Activated CD4-positive, alpha-beta T cell treated with anti-CD3 and anti-CD28 coated beads, Interleukin-2, amount 10 ng/mL, durations not matched to agents 24 days and 14 days (primary cell): Measurements from ENCODE around the gene LCA5. TPM values are rescaled to one million over a fixed set of nuclear protein-coding genes. Genes with fewer than 3 reads are reported as not detected.
A peak's percentile ranks its signal among the peaks of the same experiment; 100 is the strongest.
"Not testable (repeated sequence)": the region's sequence is repeated elsewhere in the genome, so short reads cannot be mapped to it uniquely, and the experiment has no call there.

Experiments
- DNase-seq: peaks from one replicate; pipeline ENCODE4 v3.0.0; 2022
- H3K27ac Mint-ChIP-seq: one replicate; pipeline ENCODE4 v1.8.0; 2022; ENCODE audit warnings: mild to moderate bottlenecking, mixed read lengths
- H3K27me3 Mint-ChIP-seq: one replicate; pipeline ENCODE4 v1.8.0; 2022; ENCODE audit warnings: mixed read lengths
- H3K36me3 Mint-ChIP-seq: one replicate; pipeline ENCODE4 v1.8.0; 2022; ENCODE audit warnings: low read depth, mild to moderate bottlenecking, mixed read lengths
- H3K4me1 Mint-ChIP-seq: one replicate; pipeline ENCODE4 v1.8.0; 2021; ENCODE audit warnings: mixed read lengths
- H3K4me3 Mint-ChIP-seq: one replicate; pipeline ENCODE4 v1.8.0; 2022; ENCODE audit warnings: mild to moderate bottlenecking, moderate library complexity, mixed read lengths
- H3K9me3 Mint-ChIP-seq: one replicate; pipeline ENCODE4 v1.8.0; 2021; ENCODE audit warnings: mixed read lengths
- intact Hi-C: fragments of 100-400 bp; cut with micrococcal nuclease; formaldehyde crosslinking; loops from one replicate; pipeline ENCODE4 v1.15.1; 2023
- total RNA-seq: library from RNA; stranded (reverse); gene quantifications from 2 replicates; pipeline ENCODE4 v1.2.3, GENCODE V29; 2022

The LCA5 gene
- 0.05 and 0.07 TPM in 2 replicates for total RNA-seq

DNA sequence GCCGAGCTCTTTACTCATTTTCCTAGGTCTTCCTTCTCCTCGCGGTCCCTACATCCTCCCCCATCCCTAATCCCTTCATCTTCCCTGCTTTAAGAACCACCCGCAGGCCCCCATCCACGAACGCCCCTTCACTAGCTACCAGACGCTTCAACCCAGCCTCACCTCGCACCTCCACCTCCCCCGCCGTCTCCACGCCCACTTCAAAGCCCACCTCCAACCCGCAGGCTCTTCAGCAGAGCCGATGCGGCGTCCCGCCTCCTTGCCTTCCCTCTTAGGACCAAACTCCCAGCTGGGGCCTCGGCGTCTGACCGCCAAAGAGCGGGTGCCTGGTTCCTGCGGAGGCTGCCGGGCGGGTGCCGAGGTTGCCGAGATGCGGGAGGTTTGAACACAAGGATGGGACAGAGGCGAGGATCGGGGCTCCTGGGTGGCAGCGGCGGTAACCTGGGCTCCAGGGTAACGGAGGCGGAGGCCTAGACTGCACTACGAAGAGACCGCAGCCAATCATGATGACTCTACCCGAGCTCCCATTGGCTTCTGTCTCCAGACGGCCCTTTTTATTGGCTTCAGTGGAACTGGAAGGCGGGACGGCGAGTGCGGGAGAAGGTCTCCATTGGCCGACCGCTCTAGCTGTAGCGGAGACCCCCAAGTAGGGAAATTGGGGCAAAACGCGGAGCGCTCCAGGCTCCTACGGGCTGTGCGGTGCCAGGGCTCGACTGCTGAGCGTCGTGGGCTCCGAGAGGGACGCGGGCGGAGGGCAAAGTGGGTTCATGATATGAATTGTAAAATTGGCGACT, at the start of gene LCA5:
TSS of gene LCA5 (minus strand) at position 477 of the 794 bp plus-strand sequence. CDS start 18,536 bp downstream, outside the sequence.
- no peak within 1 kb of the TSS for H3K4me3 Mint-ChIP-seq
- H3K4me1 Mint-ChIP-seq = no peaks in the 10 kb centered on the region
- peak; percentile 96 for DNase-seq
- H3K27ac Mint-ChIP-seq = no peak within 1 kb of the TSS
- intact Hi-C loops = loop anchor here (1.0 to 2.0 kb wide), 3 partner anchors 304 to 670 kb away; partner anchors contain the start of genes IRAK1BP1 and PHIP
- H3K9me3 Mint-ChIP-seq = no peaks in the 10 kb centered on the region
- peaks cover 16% of the 10 kb centered on the region for H3K27me3 Mint-ChIP-seq
- H3K36me3 Mint-ChIP-seq = no peaks in the 10 kb centered on the region

DNA sequence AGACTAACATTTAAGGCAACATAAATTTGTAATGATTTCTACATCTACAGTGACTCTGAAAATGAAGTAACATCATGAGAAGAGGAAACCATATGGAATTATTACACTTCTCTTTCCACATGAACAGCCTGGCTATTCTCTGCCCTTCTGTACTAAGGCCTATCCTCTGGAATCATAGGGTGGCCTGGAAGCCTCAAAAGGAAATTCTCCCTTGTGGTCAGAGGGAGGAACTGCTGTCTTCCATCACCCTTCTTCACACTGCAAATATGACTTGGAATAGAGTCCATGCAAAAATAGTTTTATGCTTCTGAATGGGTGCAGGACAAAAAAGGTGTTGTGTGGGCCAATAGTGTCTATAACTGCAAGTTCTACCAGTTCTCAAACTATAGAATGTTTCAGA, 49.3 kb upstream of the LCA5 start:
- intact Hi-C loops = no loop called here
- no peak for DNase-seq
- Mint-ChIP-seq H3K4me1 (no peaks in the 10 kb centered on the region), H3K36me3 (no peaks in the 10 kb centered on the region), H3K9me3 (no peaks in the 10 kb centered on the region), H3K27me3 (peaks cover 2% of the 10 kb centered on the region), H3K4me3 (no peak overlapping the region), H3K27ac (no peak overlapping the region)

DNA sequence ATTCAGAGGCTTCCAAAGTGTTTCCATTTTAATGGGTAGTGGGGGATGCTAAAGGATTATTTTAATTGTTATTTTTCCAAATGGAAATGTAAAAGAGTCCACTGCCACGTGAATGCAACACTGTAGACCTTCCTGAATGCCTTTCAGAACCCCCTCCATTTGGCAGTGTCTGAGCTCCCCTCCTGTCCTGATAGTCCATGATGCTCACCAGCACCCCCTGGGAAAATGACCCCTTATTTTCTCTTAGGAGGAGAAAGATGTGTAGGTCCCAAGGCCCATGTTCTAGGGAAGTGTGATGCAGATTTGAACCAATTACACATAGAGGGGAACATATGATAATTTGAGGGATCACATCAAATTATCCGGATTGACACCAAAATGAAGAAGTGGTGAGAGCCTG, 47.1 kb upstream of the LCA5 start:
- Mint-ChIP-seq H3K27ac (no peak overlapping the region), H3K36me3 (no peaks in the 10 kb centered on the region), H3K4me1 (no peaks in the 10 kb centered on the region), H3K27me3 (no peaks in the 10 kb centered on the region), H3K9me3 (peaks cover 6% of the 10 kb centered on the region), H3K4me3 (no peak overlapping the region)
- intact Hi-C loops = no loop called here
- no peak for DNase-seq

DNA sequence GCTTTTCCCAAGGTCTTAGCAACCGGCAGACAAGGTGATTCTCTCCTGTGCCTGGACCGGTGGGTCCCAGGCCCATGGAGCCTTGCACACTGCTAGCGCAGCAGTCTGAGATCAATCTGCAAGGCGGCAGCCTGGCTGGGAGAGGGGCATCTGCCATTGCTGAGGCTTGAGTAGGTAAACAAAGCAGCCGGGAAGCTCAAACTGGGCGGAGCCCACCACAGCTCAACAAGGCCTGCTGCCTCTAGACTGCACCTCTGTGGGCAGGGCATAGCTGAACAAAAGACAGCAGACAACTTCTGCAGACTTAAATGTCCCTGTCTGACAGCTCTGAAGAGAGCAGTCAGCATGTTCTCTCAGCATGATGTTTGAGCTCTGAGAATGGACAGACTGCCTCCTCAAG, 40.7 kb upstream of the LCA5 start:
- H3K36me3 Mint-ChIP-seq, H3K27ac Mint-ChIP-seq, H3K4me1 Mint-ChIP-seq, DNase-seq, H3K27me3 Mint-ChIP-seq, H3K9me3 Mint-ChIP-seq, H3K4me3 Mint-ChIP-seq, intact Hi-C loops: not testable (repeated sequence)

DNA sequence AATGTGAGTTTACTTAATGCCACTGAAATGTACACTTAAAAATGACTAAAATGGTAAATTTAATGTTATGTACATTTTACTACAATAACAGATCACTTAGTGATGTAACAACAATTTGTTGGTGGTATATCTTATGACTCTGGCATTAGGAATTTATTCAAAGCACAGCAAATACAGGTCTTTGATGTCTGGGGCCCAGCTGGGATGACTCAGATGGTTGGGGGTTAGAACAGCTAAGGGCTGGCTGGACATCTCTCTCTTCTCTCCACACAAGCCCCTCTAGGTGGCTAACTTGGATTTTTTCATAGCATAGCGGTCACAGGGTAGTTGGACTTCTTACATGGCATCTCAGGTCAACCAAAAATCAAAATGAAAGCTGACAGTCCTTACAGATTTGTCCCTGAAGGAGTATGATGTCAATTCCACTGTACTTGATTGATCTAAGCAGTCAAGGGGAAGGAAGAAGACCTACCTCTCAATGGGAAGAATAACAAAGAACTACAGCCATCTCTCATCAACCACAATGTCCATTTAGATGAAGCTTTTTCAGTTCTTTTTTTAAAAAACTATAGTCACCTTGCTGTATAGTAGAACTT, 37.5 kb upstream of the LCA5 start:
- no peaks in the 10 kb centered on the region for H3K36me3 Mint-ChIP-seq
- no peak overlapping the region for H3K27ac Mint-ChIP-seq
- intact Hi-C loops = loop anchor here (5.0 kb wide), 2 partner anchors 238 to 293 kb away; no protein-coding TSS in a partner anchor
- DNase-seq = no peak
- no peak overlapping the region for H3K4me3 Mint-ChIP-seq
- H3K27me3 Mint-ChIP-seq = peaks cover 9% of the 10 kb centered on the region
- H3K9me3 Mint-ChIP-seq = no peaks in the 10 kb centered on the region
- no peaks in the 10 kb centered on the region for H3K4me1 Mint-ChIP-seq

DNA sequence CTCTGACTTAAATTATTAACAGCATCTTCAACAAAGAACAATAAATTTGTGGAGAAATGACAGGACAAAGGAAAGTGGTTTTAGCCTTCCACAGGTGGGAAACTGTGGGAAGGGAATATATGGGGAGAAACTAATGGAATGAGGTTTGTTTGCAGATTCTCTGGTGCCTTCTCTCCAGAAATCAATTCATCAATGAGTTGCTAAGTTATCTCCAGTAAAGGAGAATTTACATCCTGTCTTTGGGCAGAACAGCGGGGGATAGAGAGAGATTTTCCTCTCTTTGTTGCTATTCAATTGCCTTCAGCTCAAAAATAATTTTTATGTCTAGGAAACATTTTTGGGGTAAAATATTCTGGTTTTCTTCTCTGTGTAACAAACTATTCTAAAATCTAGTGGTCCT, 36.9 kb upstream of the LCA5 start:
- Mint-ChIP-seq H3K4me1 (no peaks in the 10 kb centered on the region), H3K27ac (no peak overlapping the region), H3K4me3 (no peak overlapping the region), H3K27me3 (peaks cover 9% of the 10 kb centered on the region), H3K9me3 (no peaks in the 10 kb centered on the region), H3K36me3 (no peaks in the 10 kb centered on the region)
- no peak for DNase-seq
- intact Hi-C loops = loop anchor here (5.0 kb wide), 2 partner anchors 238 to 293 kb away; no protein-coding TSS in a partner anchor

DNA sequence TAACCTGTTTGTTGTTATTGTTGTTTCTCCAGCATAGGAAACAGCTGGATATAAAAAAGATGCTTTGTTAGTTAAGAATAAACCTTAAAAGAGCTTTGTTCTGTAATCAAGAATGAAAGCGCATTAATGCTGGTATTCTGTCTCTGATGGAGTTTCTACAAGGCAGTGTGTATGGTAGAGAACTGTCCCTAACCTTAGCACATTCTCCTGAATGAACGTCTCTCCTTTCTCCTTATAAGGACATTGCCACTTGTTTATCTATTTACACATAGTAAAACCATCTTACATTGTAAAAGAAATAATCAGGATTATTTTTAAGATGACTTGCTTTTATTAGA, 33.8 kb upstream of the LCA5 start:
- H3K4me1 Mint-ChIP-seq = no peaks in the 10 kb centered on the region
- no peak for DNase-seq
- intact Hi-C loops = loop anchor here (2.0 to 5.0 kb wide), 3 partner anchors 144 to 296 kb away; no protein-coding TSS in a partner anchor
- H3K4me3 Mint-ChIP-seq = no peak overlapping the region
- H3K9me3 Mint-ChIP-seq = no peaks in the 10 kb centered on the region
- H3K36me3 Mint-ChIP-seq = no peaks in the 10 kb centered on the region
- peaks cover 7% of the 10 kb centered on the region for H3K27me3 Mint-ChIP-seq
- H3K27ac Mint-ChIP-seq = no peak overlapping the region

DNA sequence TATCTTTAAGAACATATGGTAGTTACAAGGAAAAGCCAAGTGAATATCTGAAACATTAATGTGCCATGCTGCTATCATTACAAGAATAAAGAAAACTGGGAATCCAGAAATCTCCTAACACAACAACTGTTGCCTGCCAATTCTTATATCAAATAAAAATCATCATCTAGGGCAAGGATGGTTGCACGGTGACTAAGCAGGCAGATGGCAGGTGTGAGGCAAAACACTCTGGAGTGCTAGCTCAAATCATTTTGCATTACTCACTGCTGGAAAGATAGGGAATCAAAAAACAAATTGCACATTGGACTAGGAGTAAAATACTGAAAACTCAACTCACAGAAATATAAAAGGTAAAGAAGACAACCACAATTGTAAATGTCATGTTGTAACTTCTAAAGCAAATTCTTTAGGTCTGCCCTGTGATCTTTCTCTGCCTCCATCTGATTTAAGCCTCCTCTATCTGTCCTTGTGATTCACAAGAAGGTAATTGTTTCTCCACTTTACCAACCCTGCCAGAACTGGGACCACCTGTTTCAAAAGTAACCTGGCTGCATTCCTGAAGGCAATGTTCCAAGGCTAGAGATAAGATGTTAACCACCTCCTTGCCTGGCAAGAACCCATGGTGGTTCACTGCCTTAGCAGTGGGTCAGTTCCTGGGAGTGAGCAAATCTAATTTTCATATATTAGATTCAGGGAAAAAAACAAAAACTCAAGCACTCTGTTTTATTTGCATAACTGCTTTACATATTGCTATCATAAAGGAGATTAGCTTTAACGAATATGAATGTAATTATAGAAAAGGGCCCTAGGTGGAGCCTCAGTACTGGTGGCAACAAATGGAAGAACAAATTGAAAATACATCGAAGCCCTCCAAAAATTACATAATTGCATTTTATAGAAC, 33.1 kb upstream of the LCA5 start:
- peaks cover 7% of the 10 kb centered on the region for H3K27me3 Mint-ChIP-seq

DNA sequence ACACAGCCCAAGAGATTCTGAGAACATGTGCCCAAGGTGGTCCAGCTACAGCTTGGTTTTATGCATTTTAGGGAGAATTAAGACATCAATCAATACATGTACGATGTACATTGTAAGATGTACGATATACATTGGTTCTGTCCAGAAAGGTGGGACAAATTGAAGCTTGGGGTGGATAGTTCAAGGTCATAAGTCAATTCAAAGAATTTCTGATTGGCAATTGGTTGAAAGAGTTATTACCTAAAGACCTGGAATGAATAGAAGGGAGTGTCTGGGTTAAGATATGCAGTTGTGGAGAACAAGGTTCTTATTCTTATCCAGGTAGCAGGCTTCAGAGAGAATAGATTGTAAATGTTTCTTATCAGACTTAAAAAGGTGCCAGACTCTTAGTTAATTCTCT, 31.8 kb upstream of the LCA5 start:
- Mint-ChIP-seq H3K36me3 (no peaks in the 10 kb centered on the region), H3K27ac (no peak overlapping the region), H3K4me1 (no peaks in the 10 kb centered on the region), H3K9me3 (no peaks in the 10 kb centered on the region), H3K4me3 (no peak overlapping the region), H3K27me3 (peaks cover 7% of the 10 kb centered on the region)
- DNase-seq = no peak
- intact Hi-C loops = no loop called here

More for the DNA sequence above, 33.1 kb upstream of the LCA5 start:
- H3K27ac Mint-ChIP-seq = no peak overlapping the region
- no peaks in the 10 kb centered on the region for H3K36me3 Mint-ChIP-seq
- no peak for DNase-seq
- intact Hi-C loops = loop anchor here (1.0 to 5.0 kb wide), 4 partner anchors 102 to 297 kb away; no protein-coding TSS in a partner anchor
- no peaks in the 10 kb centered on the region for H3K9me3 Mint-ChIP-seq
- H3K4me1 Mint-ChIP-seq = no peaks in the 10 kb centered on the region
- H3K4me3 Mint-ChIP-seq = no peak overlapping the region

DNA sequence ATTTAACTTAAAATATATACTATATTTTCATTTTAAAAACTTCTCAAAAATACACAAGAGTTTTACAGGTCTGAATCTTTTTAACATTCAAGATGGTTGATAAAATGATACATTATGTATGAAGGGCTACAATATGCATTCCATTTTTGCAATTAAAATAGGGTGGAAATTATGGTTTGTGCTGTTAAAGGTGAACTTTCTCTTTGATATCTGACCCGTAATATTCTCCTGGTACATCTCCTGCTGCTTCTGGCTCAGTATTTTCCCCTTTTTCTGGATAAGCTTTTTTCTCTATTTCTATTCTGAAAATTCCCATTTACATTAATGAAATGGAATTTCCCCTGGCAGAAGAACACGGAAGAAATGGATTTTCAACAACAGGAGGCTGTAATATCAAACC, 27.4 kb upstream of the LCA5 start:
- intact Hi-C loops = no loop called here
- peaks cover 2% of the 10 kb centered on the region for H3K27me3 Mint-ChIP-seq
- no peaks in the 10 kb centered on the region for H3K4me1 Mint-ChIP-seq
- no peak for DNase-seq
- H3K36me3 Mint-ChIP-seq = no peaks in the 10 kb centered on the region
- no peaks in the 10 kb centered on the region for H3K9me3 Mint-ChIP-seq
- no peak overlapping the region for H3K4me3 Mint-ChIP-seq
- H3K27ac Mint-ChIP-seq = no peak overlapping the region

DNA sequence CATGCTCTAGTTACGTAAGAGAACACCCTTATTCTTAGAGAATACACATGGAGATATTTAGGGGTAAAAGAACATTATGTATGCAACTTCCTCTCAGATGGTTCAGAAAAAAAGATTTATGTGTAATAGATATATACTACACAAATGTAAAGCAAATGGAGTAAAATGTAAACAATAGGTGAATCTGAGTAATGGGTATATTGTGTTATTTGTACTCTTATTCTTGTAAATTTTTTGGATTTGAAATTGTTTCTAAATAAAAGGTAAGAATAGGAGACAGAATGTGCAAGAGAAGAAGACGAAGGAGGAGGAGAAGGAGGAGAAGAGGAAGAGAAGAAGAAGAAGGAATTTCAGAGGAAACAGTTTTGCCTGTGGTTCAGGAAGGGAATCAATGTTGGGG, 22.5 kb upstream of the LCA5 start:
- no peak for DNase-seq
- Mint-ChIP-seq H3K9me3 (no peaks in the 10 kb centered on the region), H3K27ac (no peak overlapping the region), H3K4me3 (no peak overlapping the region), H3K27me3 (peaks cover under 1% of the 10 kb centered on the region), H3K36me3 (no peaks in the 10 kb centered on the region), H3K4me1 (no peaks in the 10 kb centered on the region)
- intact Hi-C loops = no loop called here

DNA sequence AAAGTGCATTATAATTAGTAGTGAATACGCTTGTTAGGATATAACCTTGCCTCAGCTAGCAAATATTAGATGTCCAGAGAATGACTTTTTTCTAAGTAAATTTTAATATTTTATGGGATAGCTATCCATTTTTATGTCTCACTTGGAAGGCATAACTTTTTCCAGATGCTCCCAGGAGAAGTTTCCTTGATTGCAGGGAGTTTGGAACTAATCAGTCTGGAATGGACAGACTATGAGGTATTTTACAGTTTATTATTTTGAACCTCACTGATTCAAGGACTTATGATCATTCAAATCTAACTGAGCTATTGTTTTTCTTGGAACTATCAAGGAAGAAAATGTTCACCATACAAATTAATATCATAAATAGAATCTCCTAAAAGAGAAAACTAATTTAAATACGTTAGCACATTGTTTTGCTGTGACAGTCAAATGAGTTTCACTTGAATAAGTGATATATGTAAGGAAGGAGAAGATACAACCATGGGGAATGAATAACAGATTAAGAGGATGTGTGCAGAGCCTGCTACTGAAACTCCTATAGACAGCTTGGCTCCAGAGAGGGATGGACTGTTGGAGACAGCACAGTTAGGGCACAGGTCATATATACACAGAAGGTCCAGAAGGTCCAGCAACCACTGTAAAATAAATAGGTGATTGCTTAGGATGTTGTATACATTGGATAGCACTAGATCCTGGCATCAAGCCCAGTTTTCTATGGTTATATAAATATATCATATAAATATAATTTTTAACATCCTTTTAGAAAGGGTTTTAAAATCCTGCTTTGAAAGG, 20.6 kb upstream of the LCA5 start:
- H3K27ac Mint-ChIP-seq = no peak overlapping the region
- DNase-seq = no peak
- H3K36me3 Mint-ChIP-seq = no peaks in the 10 kb centered on the region
- no peaks in the 10 kb centered on the region for H3K27me3 Mint-ChIP-seq
- H3K4me3 Mint-ChIP-seq = no peak overlapping the region
- intact Hi-C loops = no loop called here
- H3K4me1 Mint-ChIP-seq = peaks cover under 1% of the 10 kb centered on the region
- H3K9me3 Mint-ChIP-seq = no peaks in the 10 kb centered on the region

DNA sequence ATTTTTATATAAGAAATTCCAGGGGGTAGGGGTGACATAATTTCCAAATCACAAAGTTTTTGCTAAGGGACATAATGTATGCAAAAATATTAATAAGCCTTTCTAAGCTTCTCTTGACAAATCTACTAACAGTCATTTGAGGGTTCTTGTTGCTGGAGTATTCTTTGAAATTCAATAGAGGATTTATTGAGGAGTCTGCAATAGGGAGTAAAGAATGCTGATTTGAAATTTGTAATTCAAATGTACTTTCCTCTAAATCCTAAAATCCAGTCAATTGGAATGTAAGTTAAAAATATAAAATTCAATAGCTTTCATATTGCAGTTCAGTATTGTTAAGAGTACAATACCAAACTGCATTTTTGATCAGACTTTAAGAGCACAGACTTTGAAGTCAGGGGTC, 17.1 kb upstream of the LCA5 start:
- H3K4me3 Mint-ChIP-seq = no peak overlapping the region
- no peaks in the 10 kb centered on the region for H3K36me3 Mint-ChIP-seq
- no peaks in the 10 kb centered on the region for H3K9me3 Mint-ChIP-seq
- no peak overlapping the region for H3K27ac Mint-ChIP-seq
- DNase-seq = no peak
- intact Hi-C loops = no loop called here
- no peaks in the 10 kb centered on the region for H3K27me3 Mint-ChIP-seq
- H3K4me1 Mint-ChIP-seq = peaks cover 1% of the 10 kb centered on the region
